SK-N-SH (cell line): ENCODE data around the gene MAPT. TPM values are rescaled to one million over a fixed set of nuclear protein-coding genes. Genes with fewer than 3 reads are reported as not detected.

Experiments used
- CTCF ChIA-PET: fragments of 300-600, 350-600 bp; formaldehyde crosslinking; extraction: SDS; loops from one replicate; lab custom pipeline; 2021; lab: Yijun Ruan, JAX
- POLR2A ChIA-PET: fragments of 350-600 bp; sonication (Branson Sonifier 250); formaldehyde crosslinking; extraction: SDS; loops from one replicate; lab custom pipeline; 2020; ENCODE audit warnings: antibody characterized with exemption, inconsistent platforms; lab: Yijun Ruan, JAX
- DNase-seq: peaks from one replicate; pipeline ENCODE4 v3.0.0; 2012
- H2AFZ ChIP-seq: fragments of 200-600 bp; sonication (generic); 2 replicates; pipeline ENCODE4 v1.8.1; 2016; ENCODE audit warnings: antibody characterized with exemption, mild to moderate bottlenecking, low read depth
- H3F3A ChIP-seq: fragments of 200-600 bp; sonication (generic); replicated peaks from 2 replicates; pipeline ENCODE3; 2016; ENCODE audit warnings: antibody characterized with exemption, mild to moderate bottlenecking; ENCODE audit not compliant: insufficient read depth
- H3K27ac ChIP-seq, 2 experiments: fragments of 200-500 bp in 1 of 2; fragments of 200-600 bp in 1 of 2; sonication (Bioruptor generic) in 1 of 2; sonication (generic), shearing (Covaris generic) in 1 of 2; 2 replicates each; pipeline versions ENCODE4 v1.5.1 to v1.6.1; 2014 to 2016; ENCODE audit warnings: low read depth in 2 of 2, inconsistent platforms in 1 of 2, low read length in 1 of 2, mild to moderate bottlenecking in 1 of 2, mixed read lengths in 1 of 2
- H3K27me3 ChIP-seq: fragments of 200-600 bp; sonication (generic), shearing (Covaris generic); 2 replicates; pipeline ENCODE4 v1.6.1; 2016; ENCODE audit warnings: mixed run types; ENCODE audit not compliant: insufficient read depth
- H3K36me3 ChIP-seq, 2 experiments: fragments of 200-500 bp in 1 of 2; fragments of 200-600 bp in 1 of 2; sonication (Bioruptor generic) in 1 of 2; sonication (generic) in 1 of 2; replicated peaks in 1 of 2; 2 replicates each; pipeline versions ENCODE3 to v1.5.1; 2014 to 2016; ENCODE audit warnings: low read length in 1 of 2, mild to moderate bottlenecking in 1 of 2; ENCODE audit not compliant: insufficient read depth in 2 of 2, control insufficient read depth in 1 of 2
- H3K4me1 ChIP-seq, 2 experiments: fragments of 200-500 bp in 1 of 2; fragments of 200-600 bp in 1 of 2; sonication (Bioruptor generic) in 1 of 2; sonication (generic), shearing (Covaris generic) in 1 of 2; 2 replicates each; pipeline versions ENCODE4 v1.5.1 to v1.6.1; 2014 to 2016; ENCODE audit warnings: low read depth in 1 of 2, low read length in 1 of 2, mixed run types in 1 of 2; ENCODE audit not compliant: insufficient read depth in 2 of 2, control insufficient read depth in 1 of 2
- H3K4me2 ChIP-seq: fragments of 200-600 bp; sonication (generic), shearing (Covaris generic); 2 replicates; pipeline ENCODE4 v1.6.1; 2017; ENCODE audit warnings: mixed run types
- H3K4me3 ChIP-seq, 2 experiments: fragments of 200-500 bp in 1 of 2; fragments of 200-600 bp in 1 of 2; sonication (Bioruptor generic) in 1 of 2; sonication (generic), shearing (Covaris generic) in 1 of 2; 2 replicates each; pipeline versions ENCODE4 v1.5.1 to v1.8.1; 2014 to 2016; ENCODE audit warnings: low read depth in 2 of 2, inconsistent platforms in 1 of 2, low read length in 1 of 2, mild to moderate bottlenecking in 1 of 2, mixed read lengths in 1 of 2, moderate library complexity in 1 of 2
- H3K79me2 ChIP-seq: fragments of 200-600 bp; sonication (generic); 2 replicates; pipeline ENCODE4 v1.8.1; 2017; ENCODE audit warnings: mild to moderate bottlenecking; ENCODE audit not compliant: insufficient read depth
- H3K9ac ChIP-seq: fragments of 200-600 bp; sonication (generic); 2 replicates; pipeline ENCODE4 v1.6.1; 2017; ENCODE audit warnings: mixed run types
- H3K9me2 ChIP-seq: fragments of 200-600 bp; sonication (generic); 2 replicates; pipeline ENCODE4 v1.6.1; 2017; ENCODE audit warnings: mixed run types
- H3K9me3 ChIP-seq: fragments of 200-600 bp; sonication (generic); 2 replicates; pipeline ENCODE4 v1.6.1; 2017; ENCODE audit warnings: mixed run types, mild to moderate bottlenecking, moderate library complexity
- H4K20me1 ChIP-seq: fragments of 200-600 bp; sonication (generic); 2 replicates; pipeline ENCODE4 v1.6.1; 2017; ENCODE audit warnings: mild to moderate bottlenecking, mixed run types; ENCODE audit not compliant: insufficient read depth
- CHD2 ChIP-seq: fragments of 150-350 bp; IDR thresholded peaks from 2 replicates; pipeline ENCODE4 v1.6.1; 2018; ENCODE audit warnings: low read length; ENCODE audit not compliant: partially characterized antibody
- EZH2phosphoT487 ChIP-seq: fragments of 200-600 bp; sonication (generic); IDR thresholded peaks from 2 replicates; pipeline ENCODE4 v1.6.1; 2017; ENCODE audit warnings: low read depth, mixed run types, mild to moderate bottlenecking, antibody characterized with exemption, moderate library complexity, borderline replicate concordance
- GATA2 ChIP-seq: sonication (generic); formaldehyde crosslinking; IDR thresholded peaks from 2 replicates; pipeline ENCODE4 v1.5.0; 2020; ENCODE audit warnings: mild to moderate bottlenecking, missing genetic modification reagents
- MEF2A ChIP-seq: IDR thresholded peaks from 2 replicates; pipeline ENCODE4 v1.4.0; 2012; ENCODE audit warnings: low read depth, borderline replicate concordance
- RAD21 ChIP-seq: IDR thresholded peaks from 2 replicates; pipeline ENCODE4 v1.6.1; 2012; ENCODE audit warnings: mild to moderate bottlenecking, low read length
- RCOR1 ChIP-seq: fragments of 150-350 bp; IDR thresholded peaks from 2 replicates; pipeline ENCODE4 v1.6.1; 2017; ENCODE audit warnings: antibody characterized with exemption, low read length
- RFX5 ChIP-seq: IDR thresholded peaks from 2 replicates; pipeline ENCODE4 v1.6.1; 2012; ENCODE audit warnings: mild to moderate bottlenecking, improper control_type of control experiment, low read length
- SMC3 ChIP-seq: IDR thresholded peaks from 2 replicates; pipeline ENCODE4 v1.6.1; 2012; ENCODE audit warnings: low read depth, low read length, improper control_type of control experiment
- YY1 ChIP-seq: IDR thresholded peaks from 2 replicates; pipeline ENCODE4 v1.4.0; 2012; ENCODE audit warnings: low read depth, mild to moderate bottlenecking
- WGBS: methylation state at CpG from one replicate; pipeline ENCODE4 v1.1.6; 2017; ENCODE audit warnings: low lambda C conversion rate; 5-methylcytosine and 5-hydroxymethylcytosine counted together
- polyA plus RNA-seq, 3 experiments: library from polyadenylated mRNA; depleted of rRNA; stranded (reverse); fragments of >200 nt; gene quantifications; 2 replicates each; pipeline ENCODE4 v1.2.3, GENCODE V29; 2012
- TF ChIP-seq, protein P1 (sequence below): IDR thresholded peaks from 2 replicates; pipeline ENCODE4 v1.4.0; 2012; ENCODE audit warnings: low read depth, borderline replicate concordance
- TF ChIP-seq, protein P2 (sequence below): fragments of 150-350 bp; IDR thresholded peaks from 2 replicates; pipeline ENCODE4 v1.6.1; 2017; ENCODE audit warnings: antibody characterized with exemption, low read length, low read depth, borderline replicate concordance
- TF ChIP-seq, protein P3 (sequence below): fragments of 150-350 bp; IDR thresholded peaks from 2 replicates; pipeline ENCODE4 v1.6.1; 2016; ENCODE audit warnings: mild to moderate bottlenecking, low read depth, low read length
- TF ChIP-seq, protein P4 (sequence below): IDR thresholded peaks from 2 replicates; pipeline ENCODE4; 2012
- TF ChIP-seq, protein P5 (sequence below): IDR thresholded peaks from 2 replicates; pipeline ENCODE4 v1.6.1; 2012; ENCODE audit warnings: mild to moderate bottlenecking, low read depth, low read length, moderate library complexity

Gene MAPT
- polyA plus RNA-seq, 1 of the 3 experiments (the other 2 are of a cell fraction): 0.74 TPM

DNA sequence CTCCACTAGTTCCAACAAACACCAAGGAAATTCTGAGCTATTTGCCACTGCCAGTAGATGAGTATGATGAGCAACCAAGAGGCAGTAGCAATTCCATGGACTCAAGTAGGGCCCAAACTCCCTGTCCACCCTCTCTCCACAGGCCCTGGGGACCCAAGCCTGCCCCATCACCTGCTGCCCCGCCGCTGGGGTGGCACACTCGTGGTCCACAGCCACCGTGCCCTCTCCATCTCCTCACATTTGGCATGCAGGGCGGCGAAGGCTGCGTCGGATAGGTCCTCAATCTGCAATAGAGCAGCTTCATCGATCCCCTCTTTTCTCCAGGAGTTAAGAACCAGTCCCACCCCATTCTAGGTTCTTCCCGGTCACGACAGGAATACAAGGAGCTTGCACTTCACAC, 138.6 kb downstream of the MAPT start:
- Histone ChIP-seq H3K9ac (no peak overlapping the region), H3K9me2 (no peaks in the 10 kb centered on the region), H3K9me3 (no peaks in the 10 kb centered on the region), H3K79me2 (peaks cover 9% of the 10 kb centered on the region; the same call in 1 of the 2 replicates)
- TF ChIP-seq, protein P1, sequence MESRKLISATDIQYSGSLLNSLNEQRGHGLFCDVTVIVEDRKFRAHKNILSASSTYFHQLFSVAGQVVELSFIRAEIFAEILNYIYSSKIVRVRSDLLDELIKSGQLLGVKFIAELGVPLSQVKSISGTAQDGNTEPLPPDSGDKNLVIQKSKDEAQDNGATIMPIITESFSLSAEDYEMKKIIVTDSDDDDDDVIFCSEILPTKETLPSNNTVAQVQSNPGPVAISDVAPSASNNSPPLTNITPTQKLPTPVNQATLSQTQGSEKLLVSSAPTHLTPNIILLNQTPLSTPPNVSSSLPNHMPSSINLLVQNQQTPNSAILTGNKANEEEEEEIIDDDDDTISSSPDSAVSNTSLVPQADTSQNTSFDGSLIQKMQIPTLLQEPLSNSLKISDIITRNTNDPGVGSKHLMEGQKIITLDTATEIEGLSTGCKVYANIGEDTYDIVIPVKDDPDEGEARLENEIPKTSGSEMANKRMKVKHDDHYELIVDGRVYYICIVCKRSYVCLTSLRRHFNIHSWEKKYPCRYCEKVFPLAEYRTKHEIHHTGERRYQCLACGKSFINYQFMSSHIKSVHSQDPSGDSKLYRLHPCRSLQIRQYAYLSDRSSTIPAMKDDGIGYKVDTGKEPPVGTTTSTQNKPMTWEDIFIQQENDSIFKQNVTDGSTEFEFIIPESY: no peak
- TF ChIP-seq RAD21 (no peak), SMC3 (no peak), CHD2 (no peak), YY1 (no peak), RCOR1 (no peak)
- TF ChIP-seq, protein P2, sequence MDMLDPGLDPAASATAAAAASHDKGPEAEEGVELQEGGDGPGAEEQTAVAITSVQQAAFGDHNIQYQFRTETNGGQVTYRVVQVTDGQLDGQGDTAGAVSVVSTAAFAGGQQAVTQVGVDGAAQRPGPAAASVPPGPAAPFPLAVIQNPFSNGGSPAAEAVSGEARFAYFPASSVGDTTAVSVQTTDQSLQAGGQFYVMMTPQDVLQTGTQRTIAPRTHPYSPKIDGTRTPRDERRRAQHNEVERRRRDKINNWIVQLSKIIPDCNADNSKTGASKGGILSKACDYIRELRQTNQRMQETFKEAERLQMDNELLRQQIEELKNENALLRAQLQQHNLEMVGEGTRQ: no peak
- TF ChIP-seq, all 33 proteins: peak for 0
- no peak overlapping the region for H2AFZ ChIP-seq
- H3K4me3 ChIP-seq: no peak overlapping the region
- H3K36me3 ChIP-seq: peaks cover 86 to 96% of the 10 kb centered on the region in 2 experiments
- H3F3A ChIP-seq: peaks cover 11% of the 10 kb centered on the region
- no peak overlapping the region for H3K27ac ChIP-seq
- no peak overlapping the region for H3K4me2 ChIP-seq
- peaks cover 4% of the 10 kb centered on the region for H4K20me1 ChIP-seq
- ChIA-PET CTCF (interaction anchor here (0.8 to 5.9 kb wide), 6 partner anchors 10 to 180 kb away, joined by 3 to 58 read pairs (median 4); partner anchors contain the start of gene KANSL1), POLR2A (no interaction called here)
- peaks cover 0 to 6% of the 10 kb centered on the region in 2 experiments; a peak in 2 of 4 replicates for H3K4me1 ChIP-seq
- no peak for DNase-seq
- no peaks in the 10 kb centered on the region for H3K27me3 ChIP-seq
- WGBS: 98% methylated on average over 11 of the region's 11 CpGs

DNA sequence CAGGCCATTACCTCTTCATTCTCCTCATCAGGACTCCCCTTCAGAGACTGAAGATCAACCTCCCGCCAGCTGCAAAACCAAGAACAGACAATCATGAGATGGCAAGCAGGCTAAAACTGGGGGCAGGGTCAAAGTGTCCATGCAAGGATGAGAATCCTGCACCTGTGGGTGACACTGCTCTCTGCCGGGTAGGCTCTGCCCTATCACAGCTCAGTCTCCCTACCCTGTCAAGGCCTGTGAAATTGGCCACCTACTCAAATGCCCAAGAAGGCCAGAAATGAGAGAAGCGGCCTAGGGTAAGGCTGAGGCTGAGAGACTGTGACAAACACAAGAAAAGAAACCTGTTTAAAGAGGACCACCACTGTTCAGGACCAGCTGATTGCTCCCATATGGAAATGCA, 139.0 kb downstream of the MAPT start:
- Histone ChIP-seq H3K27me3 (no peaks in the 10 kb centered on the region), H3K27ac (no peak overlapping the region; a peak in 1 of 4 replicates), H4K20me1 (peaks cover 3% of the 10 kb centered on the region), H3K9ac (no peak overlapping the region), H3K79me2 (peaks cover 9% of the 10 kb centered on the region; the same call in 1 of the 2 replicates), H3F3A (peaks cover 9% of the 10 kb centered on the region), H3K4me2 (no peak overlapping the region), H3K9me2 (no peaks in the 10 kb centered on the region), H3K4me1 (peaks cover 0 to 9% of the 10 kb centered on the region in 2 experiments; a peak in 2 of 4 replicates), H3K9me3 (no peaks in the 10 kb centered on the region), H3K4me3 (no peak overlapping the region), H2AFZ (no peak overlapping the region), H3K36me3 (peaks cover 86 to 96% of the 10 kb centered on the region in 2 experiments)
- WGBS: 100% methylated on average over 3 of the region's 3 CpGs
- POLR2A ChIA-PET: no interaction called here
- no peak for DNase-seq
- CTCF ChIA-PET: interaction anchor here (0.8 to 5.9 kb wide), 5 partner anchors 9 to 160 kb away, joined by 3 to 58 read pairs (median 5); partner anchors contain the start of gene KANSL1
- TF ChIP-seq SMC3: no peak
- no peak for TF ChIP-seq RCOR1
- TF ChIP-seq MEF2A: no peak
- TF ChIP-seq RFX5: no peak
- TF ChIP-seq, protein P1: no peak
- TF ChIP-seq EZH2phosphoT487: no peak
- no peak for TF ChIP-seq RAD21
- TF ChIP-seq, protein P3, sequence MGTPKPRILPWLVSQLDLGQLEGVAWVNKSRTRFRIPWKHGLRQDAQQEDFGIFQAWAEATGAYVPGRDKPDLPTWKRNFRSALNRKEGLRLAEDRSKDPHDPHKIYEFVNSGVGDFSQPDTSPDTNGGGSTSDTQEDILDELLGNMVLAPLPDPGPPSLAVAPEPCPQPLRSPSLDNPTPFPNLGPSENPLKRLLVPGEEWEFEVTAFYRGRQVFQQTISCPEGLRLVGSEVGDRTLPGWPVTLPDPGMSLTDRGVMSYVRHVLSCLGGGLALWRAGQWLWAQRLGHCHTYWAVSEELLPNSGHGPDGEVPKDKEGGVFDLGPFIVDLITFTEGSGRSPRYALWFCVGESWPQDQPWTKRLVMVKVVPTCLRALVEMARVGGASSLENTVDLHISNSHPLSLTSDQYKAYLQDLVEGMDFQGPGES: no peak
- no peak for TF ChIP-seq YY1
- no peak for TF ChIP-seq GATA2 (CRISPR knock-in tag)
- TF ChIP-seq, protein P4, sequence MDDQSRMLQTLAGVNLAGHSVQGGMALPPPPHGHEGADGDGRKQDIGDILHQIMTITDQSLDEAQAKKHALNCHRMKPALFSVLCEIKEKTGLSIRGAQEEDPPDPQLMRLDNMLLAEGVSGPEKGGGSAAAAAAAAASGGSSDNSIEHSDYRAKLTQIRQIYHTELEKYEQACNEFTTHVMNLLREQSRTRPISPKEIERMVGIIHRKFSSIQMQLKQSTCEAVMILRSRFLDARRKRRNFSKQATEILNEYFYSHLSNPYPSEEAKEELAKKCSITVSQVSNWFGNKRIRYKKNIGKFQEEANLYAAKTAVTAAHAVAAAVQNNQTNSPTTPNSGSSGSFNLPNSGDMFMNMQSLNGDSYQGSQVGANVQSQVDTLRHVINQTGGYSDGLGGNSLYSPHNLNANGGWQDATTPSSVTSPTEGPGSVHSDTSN: no peak
- TF ChIP-seq, protein P5, sequence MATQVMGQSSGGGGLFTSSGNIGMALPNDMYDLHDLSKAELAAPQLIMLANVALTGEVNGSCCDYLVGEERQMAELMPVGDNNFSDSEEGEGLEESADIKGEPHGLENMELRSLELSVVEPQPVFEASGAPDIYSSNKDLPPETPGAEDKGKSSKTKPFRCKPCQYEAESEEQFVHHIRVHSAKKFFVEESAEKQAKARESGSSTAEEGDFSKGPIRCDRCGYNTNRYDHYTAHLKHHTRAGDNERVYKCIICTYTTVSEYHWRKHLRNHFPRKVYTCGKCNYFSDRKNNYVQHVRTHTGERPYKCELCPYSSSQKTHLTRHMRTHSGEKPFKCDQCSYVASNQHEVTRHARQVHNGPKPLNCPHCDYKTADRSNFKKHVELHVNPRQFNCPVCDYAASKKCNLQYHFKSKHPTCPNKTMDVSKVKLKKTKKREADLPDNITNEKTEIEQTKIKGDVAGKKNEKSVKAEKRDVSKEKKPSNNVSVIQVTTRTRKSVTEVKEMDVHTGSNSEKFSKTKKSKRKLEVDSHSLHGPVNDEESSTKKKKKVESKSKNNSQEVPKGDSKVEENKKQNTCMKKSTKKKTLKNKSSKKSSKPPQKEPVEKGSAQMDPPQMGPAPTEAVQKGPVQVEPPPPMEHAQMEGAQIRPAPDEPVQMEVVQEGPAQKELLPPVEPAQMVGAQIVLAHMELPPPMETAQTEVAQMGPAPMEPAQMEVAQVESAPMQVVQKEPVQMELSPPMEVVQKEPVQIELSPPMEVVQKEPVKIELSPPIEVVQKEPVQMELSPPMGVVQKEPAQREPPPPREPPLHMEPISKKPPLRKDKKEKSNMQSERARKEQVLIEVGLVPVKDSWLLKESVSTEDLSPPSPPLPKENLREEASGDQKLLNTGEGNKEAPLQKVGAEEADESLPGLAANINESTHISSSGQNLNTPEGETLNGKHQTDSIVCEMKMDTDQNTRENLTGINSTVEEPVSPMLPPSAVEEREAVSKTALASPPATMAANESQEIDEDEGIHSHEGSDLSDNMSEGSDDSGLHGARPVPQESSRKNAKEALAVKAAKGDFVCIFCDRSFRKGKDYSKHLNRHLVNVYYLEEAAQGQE: no peak
